B cell (primary cell): ENCODE measurements around the gene TCEA3. TPM values are rescaled to one million over a fixed set of nuclear protein-coding genes. Genes with fewer than 3 reads are reported as not detected.

ENCODE experiments used
- ATAC-seq: fragments of 200-7000 bp; cut with Tn5 transposase; one replicate; pipeline ENCODE4 v1.10.0; 2021; ENCODE audit warnings: low read depth, mild to moderate bottlenecking, moderate number of reproducible peaks, moderate library complexity
- CTCF ChIA-PET: fragments of 350-600 bp; sonication (Branson Sonifier 250); formaldehyde crosslinking; loops from one replicate; lab custom pipeline; 2021; ENCODE audit warnings: antibody characterized with exemption, inconsistent platforms; lab: Charles Lee
- POLR2A ChIA-PET: fragments of 350-600 bp; sonication (Branson Sonifier 250); formaldehyde crosslinking; loops from one replicate; lab custom pipeline; 2021; ENCODE audit warnings: antibody characterized with exemption; lab: Charles Lee
- DNase-seq: peaks from one replicate; pipeline ENCODE4 v3.0.0; 2013
- H2AFZ ChIP-seq: 2 replicates; pipeline ENCODE4 v1.6.1; 2012; ENCODE audit warnings: mild to moderate bottlenecking, low read depth, low read length; ENCODE audit not compliant: insufficient read depth, poor library complexity, severe bottlenecking
- H3K27ac ChIP-seq, 2 donors: 1 replicate in 1 of 2; 2 replicates in 1 of 2; pipeline ENCODE4 v1.5.1; 2012 to 2013; ENCODE audit warnings: low read length in 2 of 2, mild to moderate bottlenecking in 2 of 2, moderate library complexity in 1 of 2
- H3K27me3 ChIP-seq, 4 experiments: fragments of 200-600 bp in 1 of 4; sonication (generic) in 1 of 4; replicated peaks in 1 of 4; 1 replicate in 2 of 4; 2 replicates in 2 of 4; pipeline versions ENCODE4 v1.6.1 to v1.7.0; 2013 to 2016; ENCODE audit warnings: low read length in 3 of 4, mild to moderate bottlenecking in 2 of 4, mixed read lengths in 1 of 4, moderate library complexity in 1 of 4; ENCODE audit not compliant: insufficient read depth in 4 of 4, control insufficient read depth in 3 of 4; ENCODE audit errors: control extremely low read depth in 1 of 4
- H3K36me3 ChIP-seq, 2 experiments: replicated peaks in 1 of 2; 1 replicate in 1 of 2; 2 replicates in 1 of 2; pipeline versions ENCODE4 v1.6.1 to v1.7.1; 2013; ENCODE audit warnings: low read length in 1 of 2; ENCODE audit not compliant: insufficient read depth in 2 of 2, control insufficient read depth in 1 of 2; ENCODE audit errors: control extremely low read depth in 1 of 2, extremely low read depth in 1 of 2
- H3K4me1 ChIP-seq, 2 donors: fragments of 200-600 bp in 1 of 2; sonication (generic) in 1 of 2; 1 replicate in 1 of 2; 2 replicates in 1 of 2; pipeline versions ENCODE4 v1.5.1 to v1.6.1; 2013 to 2017; ENCODE audit warnings: low read length in 2 of 2; ENCODE audit not compliant: control insufficient read depth in 2 of 2, insufficient read depth in 2 of 2
- H3K4me2 ChIP-seq: replicated peaks from 2 replicates; pipeline ENCODE3; 2012; ENCODE audit warnings: mild to moderate bottlenecking, low read depth, low read length; ENCODE audit not compliant: poor library complexity, severe bottlenecking
- H3K4me3 ChIP-seq, 5 experiments: fragments of 200-600 bp in 1 of 5; sonication (generic) in 1 of 5; 1 replicate in 3 of 5; 2 replicates in 2 of 5; pipeline versions ENCODE4 v1.5.1 to v1.7.0; 2011 to 2016; ENCODE audit warnings: low read length in 4 of 5, mild to moderate bottlenecking in 4 of 5, low read depth in 2 of 5, control low read depth in 1 of 5, moderate library complexity in 1 of 5; ENCODE audit not compliant: insufficient read depth in 1 of 5; ENCODE audit errors: control extremely low read depth in 1 of 5, extremely low read depth in 1 of 5
- H3K79me2 ChIP-seq: fragments of 200-600 bp; sonication (generic); one replicate; pipeline ENCODE4 v1.6.0; 2016; ENCODE audit warnings: low read length; ENCODE audit not compliant: control insufficient read depth, insufficient read depth
- H3K9ac ChIP-seq: fragments of 200-600 bp; sonication (generic); 2 replicates; pipeline ENCODE4 v1.6.1; 2017; ENCODE audit warnings: mild to moderate bottlenecking, low read length, moderate library complexity
- H3K9me3 ChIP-seq, 3 donors: one replicate each; pipeline versions ENCODE4 v1.6.1 to v1.7.1; 2013; ENCODE audit warnings: low read length in 2 of 3; ENCODE audit not compliant: control insufficient read depth in 2 of 3, insufficient read depth in 1 of 3; ENCODE audit errors: control extremely low read depth in 1 of 3
- H4K20me1 ChIP-seq: 2 replicates; pipeline ENCODE4 v1.6.0; 2012; ENCODE audit warnings: mild to moderate bottlenecking, low read length; ENCODE audit not compliant: insufficient read depth, control insufficient read depth, poor library complexity, severe bottlenecking
- H3K27ac Mint-ChIP-seq: one replicate; pipeline ENCODE4 v1.8.0; 2021; ENCODE audit warnings: mixed read lengths
- H3K27me3 Mint-ChIP-seq: one replicate; pipeline ENCODE4 v1.8.0; 2021; ENCODE audit warnings: mixed read lengths
- H3K4me1 Mint-ChIP-seq: one replicate; pipeline ENCODE4 v1.8.0; 2021; ENCODE audit warnings: mixed read lengths
- H3K4me3 Mint-ChIP-seq: one replicate; pipeline ENCODE4 v1.8.0; 2021; ENCODE audit warnings: mixed read lengths
- H3K9me3 Mint-ChIP-seq: one replicate; pipeline ENCODE4 v1.8.0; 2022; ENCODE audit warnings: mixed read lengths; ENCODE audit not compliant: insufficient read depth
- CTCF ChIP-seq: fragments of 200-600 bp; IDR thresholded peaks from one replicate; pipeline ENCODE4 v1.8.0; 2022; ENCODE audit warnings: antibody characterized with exemption, mild to moderate bottlenecking
- EZH2 ChIP-seq: IDR thresholded peaks from 2 replicates; pipeline ENCODE4 v1.6.1; 2012; ENCODE audit warnings: borderline replicate concordance, low read depth, mild to moderate bottlenecking, moderate library complexity, low read length; ENCODE audit not compliant: insufficient read depth, poor library complexity, severe bottlenecking
- WGBS: methylation state at CpG from one replicate; pipeline ENCODE4 v1.1.5; 2013; ENCODE audit warnings: missing lambda C conversion rate; ENCODE audit not compliant: insufficient coverage; 5-methylcytosine and 5-hydroxymethylcytosine counted together
- intact Hi-C: fragments of 100-400 bp; cut with micrococcal nuclease; formaldehyde crosslinking; loops from one replicate; pipeline ENCODE4 v1.10.0; 2022
- polyA plus RNA-seq: library from polyadenylated mRNA; depleted of rRNA; stranded (reverse); fragments of >200 nt; gene quantifications from 2 replicates; pipeline ENCODE4 v1.2.3, GENCODE V29; 2012
- total RNA-seq, 2 donors: library from RNA; stranded (reverse); fragments of 120-200 nt in 1 of 2; gene quantifications; 1 replicate in 1 of 2; 2 replicates in 1 of 2; pipeline versions ENCODE4 v1.2.3 to v1.2.4, GENCODE V29; 2013 to 2022

Gene TCEA3
- total and polyA plus RNA-seq, 2 donors (not counting 1 experiment from before 2014, with no cell fraction given): 0.22 TPM; not detected in 1

GRCh38 chr1:23422241-23422877, 2.2 kb downstream of the TCEA3 start:
- ATAC-seq (no peak), DNase-seq (no peak)
- no peak overlapping the region for H2AFZ ChIP-seq
- peaks cover 0 to 6% (median 0%) of the 10 kb centered on the region in 3 donors for H3K9me3 ChIP-seq
- H3K9ac ChIP-seq: no peak overlapping the region
- no peaks in the 10 kb centered on the region for H3K79me2 ChIP-seq
- H4K20me1 ChIP-seq: no peaks in the 10 kb centered on the region
- peaks cover 21 to 27% of the 10 kb centered on the region in 2 donors for H3K4me1 ChIP-seq
- POLR2A ChIA-PET: no interaction called here
- TF ChIP-seq EZH2: no peak
- TF ChIP-seq CTCF: no peak
- WGBS: 19% methylated on average over 13 of the region's 15 CpGs
- Mint-ChIP-seq H3K4me1 (peaks cover 21% of the 10 kb centered on the region), H3K9me3 (no peaks in the 10 kb centered on the region), H3K27me3 (peaks cover 48% of the 10 kb centered on the region), H3K27ac (no peak overlapping the region), H3K4me3 (peak overlapping the region; percentile 26)
- intact Hi-C loops: no loop called here
- CTCF ChIA-PET: interaction anchor here (1.0 to 2.8 kb wide), 3 partner anchors 18 to 215 kb away, joined by 3 to 12 read pairs (median 5); no protein-coding TSS in a partner anchor
- no peak overlapping the region for H3K4me2 ChIP-seq
- peaks cover 0 to 49% (median 26%) of the 10 kb centered on the region in 4 experiments for H3K27me3 ChIP-seq
- H3K36me3 ChIP-seq: no peaks in the 10 kb centered on the region
- no peak overlapping the region for H3K27ac ChIP-seq
- no peak overlapping the region for H3K4me3 ChIP-seq

GRCh38 chr1:23421753-23422240, 2.8 kb downstream of the TCEA3 start:
- no peak overlapping the region for H3K9ac ChIP-seq
- 80% methylated on average over 6 of the region's 6 CpGs for WGBS
- no peak overlapping the region for H3K27ac ChIP-seq
- DNase-seq: no peak
- no peak for ATAC-seq
- no peak overlapping the region for H3K4me2 ChIP-seq
- ChIA-PET CTCF (interaction anchor here (1.0 to 2.8 kb wide), 3 partner anchors 18 to 216 kb away, joined by 3 to 12 read pairs (median 5); no protein-coding TSS in a partner anchor), POLR2A (no interaction called here)
- TF ChIP-seq CTCF: no peak
- TF ChIP-seq EZH2: no peak
- Mint-ChIP-seq H3K4me3 (no peak overlapping the region), H3K27me3 (peaks cover 47% of the 10 kb centered on the region), H3K9me3 (no peaks in the 10 kb centered on the region), H3K4me1 (peaks cover 21% of the 10 kb centered on the region), H3K27ac (no peak overlapping the region)
- intact Hi-C loops: no loop called here
- H3K79me2 ChIP-seq: no peaks in the 10 kb centered on the region
- no peak overlapping the region for H3K4me3 ChIP-seq
- peaks cover 0 to 6% (median 0%) of the 10 kb centered on the region in 3 donors for H3K9me3 ChIP-seq
- H3K27me3 ChIP-seq: peaks cover 0 to 45% (median 26%) of the 10 kb centered on the region in 4 experiments
- no peaks in the 10 kb centered on the region for H3K36me3 ChIP-seq
- H4K20me1 ChIP-seq: no peaks in the 10 kb centered on the region
- H3K4me1 ChIP-seq: peaks cover 21 to 27% of the 10 kb centered on the region in 2 donors
- no peak overlapping the region for H2AFZ ChIP-seq
